ENCODE measurements around the gene RPS2. TPM values are rescaled to one million over a fixed set of nuclear protein-coding genes. Genes with fewer than 3 reads are reported as not detected.

Gene RPS2
- 3,155 and 3,261 TPM in 2 replicates for total RNA-seq
- total RNA-seq (2013): 3,295 TPM
- polyA plus RNA-seq: 4,202 and 6,138 TPM in 2 replicates
- 8,424 and 12,336 TPM in 2 replicates for polyA minus RNA-seq

GRCh38 chr16:1964506-1965395 lies at the start of gene RPS2:
Gene RPS2, minus strand, starts transcription at chr16:1964826. Its CDS starts 201 bp downstream, at chr16:1964625.
- H3K79me2 ChIP-seq (ENCODE audit: control insufficient read depth, insufficient read depth, low read length): peaks cover 27% of the 10 kb centered on the region
- TF ChIP-seq CTCF (IDR thresholded peaks at IDR 0.05): no peak
- TF ChIP-seq EZH2 (IDR thresholded peaks at IDR 0.05; ENCODE audit: borderline replicate concordance, insufficient read depth, low read depth, low read length, poor library complexity, severe bottlenecking): no peak
- H3K9ac ChIP-seq (ENCODE audit: low read length): peak within 1 kb of the TSS; percentile 98
- H3K4me1 ChIP-seq (ENCODE audit: control insufficient read depth in 2 of 2, insufficient read depth in 2 of 2, low read length in 2 of 2): peaks cover 26 to 49% of the 10 kb centered on the region in 2 donors
- peaks cover 0 to 29% of the 10 kb centered on the region in 2 experiments for H3K36me3 ChIP-seq (replicated peaks in 1 of 2; ENCODE audit: control extremely low read depth in 1 of 2, control insufficient read depth in 1 of 2, extremely low read depth in 1 of 2, insufficient read depth in 2 of 2, low read length in 1 of 2)
- Mint-ChIP-seq H3K27ac (peak within 1 kb of the TSS; percentile 97), H3K4me1 (peaks cover 42% of the 10 kb centered on the region), H3K9me3 (ENCODE audit: insufficient read depth) (no peaks in the 10 kb centered on the region), H3K4me3 (peak within 1 kb of the TSS; percentile 94), H3K27me3 (no peaks in the 10 kb centered on the region)
- no peaks in the 10 kb centered on the region for H3K9me3 ChIP-seq (ENCODE audit: control extremely low read depth in 1 of 3, control insufficient read depth in 2 of 3, insufficient read depth in 1 of 3, low read length in 2 of 3)
- H3K4me2 ChIP-seq (replicated peaks; ENCODE audit: low read depth, low read length, poor library complexity, severe bottlenecking): peak within 1 kb of the TSS; percentile 90
- ChIA-PET POLR2A (interaction anchor here (0.5 to 2.9 kb wide), 16 partner anchors 9 to 918 kb away, joined by 3 to 36 read pairs (median 4); partner anchors contain the start of genes FLYWCH2, GFER, MSRB1 and NUBP2), CTCF (interaction anchor here (0.7 to 2.0 kb wide), 6 partner anchors 19 to 191 kb away, joined by 3 to 6 read pairs (median 3); partner anchors contain the start of genes GFER, MSRB1 and SYNGR3)
- peak within 1 kb of the TSS; percentile 50 for H2AFZ ChIP-seq (ENCODE audit: insufficient read depth, low read depth, low read length, poor library complexity, severe bottlenecking)
- H4K20me1 ChIP-seq (ENCODE audit: control insufficient read depth, insufficient read depth, low read length, poor library complexity, severe bottlenecking): peaks cover 23% of the 10 kb centered on the region
- H3K27me3 ChIP-seq (replicated peaks in 1 of 4; ENCODE audit: control extremely low read depth in 1 of 4, control insufficient read depth in 3 of 4, insufficient read depth in 4 of 4, low read length in 3 of 4): no peaks in the 10 kb centered on the region
- under 1% methylated on average over 95 of the region's 97 CpGs for WGBS (ENCODE audit: insufficient coverage)
- peak; percentile 99 for DNase-seq
- peak within 1 kb of the TSS; percentile 83 to 100 for H3K27ac ChIP-seq (ENCODE audit: low read length in 2 of 2)
- intact Hi-C loops (cut with micrococcal nuclease): loop anchor here (1.0 to 2.0 kb wide), 5 partner anchors 8 to 190 kb away; partner anchors contain the start of genes TBL3, TRAF7 and ZNF598
- peak; percentile 93 for ATAC-seq (ENCODE audit: low read depth)
- peak within 1 kb of the TSS; percentile 60 to 94 (median 76) for H3K4me3 ChIP-seq (ENCODE audit: control extremely low read depth in 1 of 5, extremely low read depth in 1 of 5, insufficient read depth in 1 of 5, low read depth in 2 of 5, low read length in 4 of 5)
